ENCODE data around the gene MALT1.

The MALT1 gene

GRCh38 chr18:58728719-58729118 is 57.5 kb downstream of the MALT1 start:
- DNase-seq (ENCODE audit: low read depth): no peak
- TF ChIP-seq MYC (IDR thresholded peaks at IDR 0.05; ENCODE audit: low read depth, low read length) (no peak), MAX (IDR thresholded peaks at IDR 0.05; ENCODE audit: low read depth, low read length) (no peak), POLR2A (IDR thresholded peaks at IDR 0.05; ENCODE audit: extremely low read depth, insufficient read length) (no peak)
- H3K4me3 ChIP-seq (ENCODE audit: low read depth, low read length): no peak overlapping the region

GRCh38 chr18:58730618-58731017 is 59.4 kb downstream of the MALT1 start:
- TF ChIP-seq MYC (IDR thresholded peaks at IDR 0.05; ENCODE audit: low read depth, low read length) (no peak), CTCF (IDR thresholded peaks at IDR 0.05; ENCODE audit: low read depth, low read length) (no peak)
- DNase-seq (ENCODE audit: low read depth): no peak
- H3K4me3 ChIP-seq (ENCODE audit: low read depth, low read length): no peak overlapping the region

- DNase-seq (ENCODE audit: low read depth): no peak
- no peak overlapping the region for H3K4me3 ChIP-seq (ENCODE audit: low read depth, low read length)
- TF ChIP-seq CTCF (IDR thresholded peaks at IDR 0.05; ENCODE audit: low read depth, low read length): no peak
These were observed 61.2 kb downstream of the MALT1 start for GRCh38 chr18:58732471-58732870.

GRCh38 chr18:58733866-58734265 is 62.6 kb downstream of the MALT1 start:
- no peak for DNase-seq (ENCODE audit: low read depth)
- H3K4me3 ChIP-seq (ENCODE audit: low read depth, low read length): no peak overlapping the region
- TF ChIP-seq POLR2A (IDR thresholded peaks at IDR 0.05; ENCODE audit: extremely low read depth, insufficient read length): no peak
- TF ChIP-seq CTCF (IDR thresholded peaks at IDR 0.05; ENCODE audit: low read depth, low read length): no peak
- no peak for TF ChIP-seq MYC (IDR thresholded peaks at IDR 0.05; ENCODE audit: low read depth, low read length)
- TF ChIP-seq MAX (IDR thresholded peaks at IDR 0.05; ENCODE audit: low read depth, low read length): no peak

- TF ChIP-seq MYC (IDR thresholded peaks at IDR 0.05; ENCODE audit: low read depth, low read length) (no peak), POLR2A (IDR thresholded peaks at IDR 0.05; ENCODE audit: extremely low read depth, insufficient read length) (no peak), CTCF (IDR thresholded peaks at IDR 0.05; ENCODE audit: low read depth, low read length) (no peak), MAX (IDR thresholded peaks at IDR 0.05; ENCODE audit: low read depth, low read length) (no peak)
- no peak for DNase-seq (ENCODE audit: low read depth)
- H3K4me3 ChIP-seq (ENCODE audit: low read depth, low read length): no peak overlapping the region
These were observed 67.1 kb downstream of the MALT1 start for GRCh38 chr18:58738322-58738721.

GRCh38 chr18:58745914-58746313 is 74.6 kb downstream of the MALT1 start:
- TF ChIP-seq MAX (IDR thresholded peaks at IDR 0.05; ENCODE audit: low read depth, low read length): no peak
- no peak for TF ChIP-seq POLR2A (IDR thresholded peaks at IDR 0.05; ENCODE audit: extremely low read depth, insufficient read length)
- no peak for TF ChIP-seq CTCF (IDR thresholded peaks at IDR 0.05; ENCODE audit: low read depth, low read length)
- no peak for TF ChIP-seq MYC (IDR thresholded peaks at IDR 0.05; ENCODE audit: low read depth, low read length)
- no peak for DNase-seq (ENCODE audit: low read depth)
- no peak overlapping the region for H3K4me3 ChIP-seq (ENCODE audit: low read depth, low read length)

All from NB4 (cell line).